ENCODE data around the gene SLA2.

The SLA2 gene

GRCh38 chr20:36672991-36673390 lies 27.0 kb upstream of the SLA2 start:
- Histone ChIP-seq H3K4me1 (ENCODE audit: control insufficient read depth, insufficient read depth, low read length, unreplicated experiment) (no peaks in the 10 kb centered on the region), H2AFZ (ENCODE audit: low read length, unreplicated experiment) (no peak overlapping the region), H3K27me3 (ENCODE audit: insufficient read depth, low read length) (no peaks in the 10 kb centered on the region), H3K27ac (ENCODE audit: low read depth, low read length) (no peak overlapping the region), H3K4me3 (ENCODE audit: low read depth, low read length) (no peak overlapping the region), H3K36me3 (ENCODE audit: insufficient read depth, low read length) (peaks cover 4% of the 10 kb centered on the region; the same call in 1 of the 2 replicates), H3K79me2 (ENCODE audit: control insufficient read depth, insufficient read depth, low read length, unreplicated experiment) (no peaks in the 10 kb centered on the region)

GRCh38 chr20:36670665-36671357 lies 24.8 kb upstream of the SLA2 start:
- no peak overlapping the region for H3K27ac ChIP-seq (ENCODE audit: low read depth, low read length)
- H3K4me1 ChIP-seq (ENCODE audit: control insufficient read depth, insufficient read depth, low read length, unreplicated experiment): no peaks in the 10 kb centered on the region
- no peaks in the 10 kb centered on the region for H3K79me2 ChIP-seq (ENCODE audit: control insufficient read depth, insufficient read depth, low read length, unreplicated experiment)
- no peak overlapping the region for H2AFZ ChIP-seq (ENCODE audit: low read length, unreplicated experiment)
- H3K36me3 ChIP-seq (ENCODE audit: insufficient read depth, low read length): no peaks in the 10 kb centered on the region
- H3K27me3 ChIP-seq (ENCODE audit: insufficient read depth, low read length): no peaks in the 10 kb centered on the region
- no peak overlapping the region for H3K4me3 ChIP-seq (ENCODE audit: low read depth, low read length)

- no peak overlapping the region for H2AFZ ChIP-seq (ENCODE audit: low read length, unreplicated experiment)
- H3K27ac ChIP-seq (ENCODE audit: low read depth, low read length): no peak overlapping the region
- H3K79me2 ChIP-seq (ENCODE audit: control insufficient read depth, insufficient read depth, low read length, unreplicated experiment): no peaks in the 10 kb centered on the region
- H3K4me3 ChIP-seq (ENCODE audit: low read depth, low read length): no peak overlapping the region
- H3K4me1 ChIP-seq (ENCODE audit: control insufficient read depth, insufficient read depth, low read length, unreplicated experiment): no peaks in the 10 kb centered on the region
- H3K27me3 ChIP-seq (ENCODE audit: insufficient read depth, low read length): no peaks in the 10 kb centered on the region
- H3K36me3 ChIP-seq (ENCODE audit: insufficient read depth, low read length): no peaks in the 10 kb centered on the region
Observed at GRCh38 chr20:36666181-36666740, 20.3 kb upstream of the SLA2 start.

- Histone ChIP-seq H3K79me2 (ENCODE audit: control insufficient read depth, insufficient read depth, low read length, unreplicated experiment) (no peaks in the 10 kb centered on the region), H3K4me1 (ENCODE audit: control insufficient read depth, insufficient read depth, low read length, unreplicated experiment) (no peaks in the 10 kb centered on the region), H3K27ac (ENCODE audit: low read depth, low read length) (no peak overlapping the region), H3K36me3 (ENCODE audit: insufficient read depth, low read length) (no peaks in the 10 kb centered on the region), H3K4me3 (ENCODE audit: low read depth, low read length) (no peak overlapping the region), H3K27me3 (ENCODE audit: insufficient read depth, low read length) (no peaks in the 10 kb centered on the region), H2AFZ (ENCODE audit: low read length, unreplicated experiment) (no peak overlapping the region)
Observed at GRCh38 chr20:36663031-36663430, 17.0 kb upstream of the SLA2 start.

GRCh38 chr20:36658300-36658699 lies 12.3 kb upstream of the SLA2 start:
- Histone ChIP-seq H3K4me1 (ENCODE audit: control insufficient read depth, insufficient read depth, low read length, unreplicated experiment) (no peaks in the 10 kb centered on the region), H3K79me2 (ENCODE audit: control insufficient read depth, insufficient read depth, low read length, unreplicated experiment) (no peaks in the 10 kb centered on the region), H3K36me3 (ENCODE audit: insufficient read depth, low read length) (no peaks in the 10 kb centered on the region), H3K27me3 (ENCODE audit: insufficient read depth, low read length) (no peaks in the 10 kb centered on the region), H3K4me3 (ENCODE audit: low read depth, low read length) (no peak overlapping the region), H2AFZ (ENCODE audit: low read length, unreplicated experiment) (no peak overlapping the region), H3K27ac (ENCODE audit: low read depth, low read length) (no peak overlapping the region)

DNA sequence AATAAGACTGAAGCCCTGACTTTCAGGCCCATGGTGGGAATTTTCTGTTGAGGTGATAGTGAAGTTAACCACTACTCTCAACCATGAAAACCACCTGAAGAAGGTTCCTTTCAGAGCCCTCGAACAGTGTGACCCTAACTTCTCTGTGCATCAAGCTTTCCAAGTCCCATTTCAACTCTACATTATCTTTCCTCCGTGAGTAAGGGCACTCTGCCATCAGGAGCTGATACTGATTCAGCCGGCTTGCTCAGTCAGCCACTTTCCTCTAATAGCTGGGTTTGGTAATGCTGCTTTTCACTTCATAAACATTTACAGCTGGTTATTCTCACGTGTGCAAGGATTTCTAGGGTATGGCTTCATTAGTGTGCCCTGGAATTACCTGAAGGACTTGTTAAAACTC lies 10.7 kb upstream of the SLA2 start:
- no peak overlapping the region for H3K4me3 ChIP-seq (ENCODE audit: low read depth, low read length)
- H3K27me3 ChIP-seq (ENCODE audit: insufficient read depth, low read length): no peaks in the 10 kb centered on the region
- no peaks in the 10 kb centered on the region for H3K36me3 ChIP-seq (ENCODE audit: insufficient read depth, low read length)
- no peaks in the 10 kb centered on the region for H3K4me1 ChIP-seq (ENCODE audit: control insufficient read depth, insufficient read depth, low read length, unreplicated experiment)
- no peaks in the 10 kb centered on the region for H3K79me2 ChIP-seq (ENCODE audit: control insufficient read depth, insufficient read depth, low read length, unreplicated experiment)
- H3K27ac ChIP-seq (ENCODE audit: low read depth, low read length): no peak overlapping the region
- H2AFZ ChIP-seq (ENCODE audit: low read length, unreplicated experiment): no peak overlapping the region

- Histone ChIP-seq H3K79me2 (ENCODE audit: control insufficient read depth, insufficient read depth, low read length, unreplicated experiment) (no peaks in the 10 kb centered on the region), H3K36me3 (ENCODE audit: insufficient read depth, low read length) (no peaks in the 10 kb centered on the region)
Observed at GRCh38 chr20:36655004-36655403, 9.0 kb upstream of the SLA2 start.

GRCh38 chr20:36654506-36654905 lies 8.5 kb upstream of the SLA2 start:
- no peaks in the 10 kb centered on the region for H3K36me3 ChIP-seq (ENCODE audit: insufficient read depth, low read length)
- H3K27ac ChIP-seq (ENCODE audit: low read depth, low read length): no peak overlapping the region
- H3K27me3 ChIP-seq (ENCODE audit: insufficient read depth, low read length): no peaks in the 10 kb centered on the region

More at GRCh38 chr20:36655004-36655403, 9.0 kb upstream of the SLA2 start:
- Histone ChIP-seq H2AFZ (ENCODE audit: low read length, unreplicated experiment) (no peak overlapping the region), H3K27ac (ENCODE audit: low read depth, low read length) (no peak overlapping the region), H3K27me3 (ENCODE audit: insufficient read depth, low read length) (no peaks in the 10 kb centered on the region), H3K4me3 (ENCODE audit: low read depth, low read length) (no peak overlapping the region), H3K4me1 (ENCODE audit: control insufficient read depth, insufficient read depth, low read length, unreplicated experiment) (no peaks in the 10 kb centered on the region)

GRCh38 chr20:36653456-36653855 lies 7.5 kb upstream of the SLA2 start:
- Histone ChIP-seq H3K79me2 (ENCODE audit: control insufficient read depth, insufficient read depth, low read length, unreplicated experiment) (no peaks in the 10 kb centered on the region), H3K4me1 (ENCODE audit: control insufficient read depth, insufficient read depth, low read length, unreplicated experiment) (no peaks in the 10 kb centered on the region), H3K4me3 (ENCODE audit: low read depth, low read length) (no peak overlapping the region), H2AFZ (ENCODE audit: low read length, unreplicated experiment) (no peak overlapping the region), H3K27me3 (ENCODE audit: insufficient read depth, low read length) (no peaks in the 10 kb centered on the region), H3K36me3 (ENCODE audit: insufficient read depth, low read length) (no peaks in the 10 kb centered on the region), H3K27ac (ENCODE audit: low read depth, low read length) (no peak overlapping the region)

More at GRCh38 chr20:36654506-36654905, 8.5 kb upstream of the SLA2 start:
- Histone ChIP-seq H3K4me1 (ENCODE audit: control insufficient read depth, insufficient read depth, low read length, unreplicated experiment) (no peaks in the 10 kb centered on the region), H3K79me2 (ENCODE audit: control insufficient read depth, insufficient read depth, low read length, unreplicated experiment) (no peaks in the 10 kb centered on the region), H2AFZ (ENCODE audit: low read length, unreplicated experiment) (no peak overlapping the region), H3K4me3 (ENCODE audit: low read depth, low read length) (no peak overlapping the region)

GRCh38 chr20:36647196-36648121 lies 1.5 kb upstream of the SLA2 start:
- Histone ChIP-seq H3K4me1 (ENCODE audit: control insufficient read depth, insufficient read depth, low read length, unreplicated experiment) (no peaks in the 10 kb centered on the region), H3K27me3 (ENCODE audit: insufficient read depth, low read length) (no peaks in the 10 kb centered on the region), H3K27ac (ENCODE audit: low read depth, low read length) (no peak overlapping the region), H3K36me3 (ENCODE audit: insufficient read depth, low read length) (no peaks in the 10 kb centered on the region), H3K4me3 (ENCODE audit: low read depth, low read length) (no peak overlapping the region), H3K79me2 (ENCODE audit: control insufficient read depth, insufficient read depth, low read length, unreplicated experiment) (no peaks in the 10 kb centered on the region), H2AFZ (ENCODE audit: low read length, unreplicated experiment) (no peak overlapping the region)

Data from ACC112 (cell line).